B cell (primary cell): Measurements from ENCODE around the gene NEU4. TPM values are rescaled to one million over a fixed set of nuclear protein-coding genes. Genes with fewer than 3 reads are reported as not detected.

ENCODE experiments used
- ATAC-seq: fragments of 200-7000 bp; cut with Tn5 transposase; one replicate; pipeline ENCODE4 v1.10.0; 2021; ENCODE audit warnings: low read depth, mild to moderate bottlenecking, moderate number of reproducible peaks, moderate library complexity
- CTCF ChIA-PET: fragments of 350-600 bp; sonication (Branson Sonifier 250); formaldehyde crosslinking; loops from one replicate; lab custom pipeline; 2021; ENCODE audit warnings: antibody characterized with exemption, inconsistent platforms; lab: Charles Lee
- POLR2A ChIA-PET: fragments of 350-600 bp; sonication (Branson Sonifier 250); formaldehyde crosslinking; loops from one replicate; lab custom pipeline; 2021; ENCODE audit warnings: antibody characterized with exemption; lab: Charles Lee
- DNase-seq: peaks from one replicate; pipeline ENCODE4 v3.0.0; 2013
- H2AFZ ChIP-seq: 2 replicates; pipeline ENCODE4 v1.6.1; 2012; ENCODE audit warnings: mild to moderate bottlenecking, low read depth, low read length; ENCODE audit not compliant: insufficient read depth, poor library complexity, severe bottlenecking
- H3K27ac ChIP-seq, 2 donors: 1 replicate in 1 of 2; 2 replicates in 1 of 2; pipeline ENCODE4 v1.5.1; 2012 to 2013; ENCODE audit warnings: low read length in 2 of 2, mild to moderate bottlenecking in 2 of 2, moderate library complexity in 1 of 2
- H3K27me3 ChIP-seq, 4 experiments: fragments of 200-600 bp in 1 of 4; sonication (generic) in 1 of 4; replicated peaks in 1 of 4; 1 replicate in 2 of 4; 2 replicates in 2 of 4; pipeline versions ENCODE4 v1.6.1 to v1.7.0; 2013 to 2016; ENCODE audit warnings: low read length in 3 of 4, mild to moderate bottlenecking in 2 of 4, mixed read lengths in 1 of 4, moderate library complexity in 1 of 4; ENCODE audit not compliant: insufficient read depth in 4 of 4, control insufficient read depth in 3 of 4; ENCODE audit errors: control extremely low read depth in 1 of 4
- H3K36me3 ChIP-seq, 2 experiments: replicated peaks in 1 of 2; 1 replicate in 1 of 2; 2 replicates in 1 of 2; pipeline versions ENCODE4 v1.6.1 to v1.7.1; 2013; ENCODE audit warnings: low read length in 1 of 2; ENCODE audit not compliant: insufficient read depth in 2 of 2, control insufficient read depth in 1 of 2; ENCODE audit errors: control extremely low read depth in 1 of 2, extremely low read depth in 1 of 2
- H3K4me1 ChIP-seq, 2 donors: fragments of 200-600 bp in 1 of 2; sonication (generic) in 1 of 2; 1 replicate in 1 of 2; 2 replicates in 1 of 2; pipeline versions ENCODE4 v1.5.1 to v1.6.1; 2013 to 2017; ENCODE audit warnings: low read length in 2 of 2; ENCODE audit not compliant: control insufficient read depth in 2 of 2, insufficient read depth in 2 of 2
- H3K4me2 ChIP-seq: replicated peaks from 2 replicates; pipeline ENCODE3; 2012; ENCODE audit warnings: mild to moderate bottlenecking, low read depth, low read length; ENCODE audit not compliant: poor library complexity, severe bottlenecking
- H3K4me3 ChIP-seq, 5 experiments: fragments of 200-600 bp in 1 of 5; sonication (generic) in 1 of 5; 1 replicate in 3 of 5; 2 replicates in 2 of 5; pipeline versions ENCODE4 v1.5.1 to v1.7.0; 2011 to 2016; ENCODE audit warnings: low read length in 4 of 5, mild to moderate bottlenecking in 4 of 5, low read depth in 2 of 5, control low read depth in 1 of 5, moderate library complexity in 1 of 5; ENCODE audit not compliant: insufficient read depth in 1 of 5; ENCODE audit errors: control extremely low read depth in 1 of 5, extremely low read depth in 1 of 5
- H3K79me2 ChIP-seq: fragments of 200-600 bp; sonication (generic); one replicate; pipeline ENCODE4 v1.6.0; 2016; ENCODE audit warnings: low read length; ENCODE audit not compliant: control insufficient read depth, insufficient read depth
- H3K9ac ChIP-seq: fragments of 200-600 bp; sonication (generic); 2 replicates; pipeline ENCODE4 v1.6.1; 2017; ENCODE audit warnings: mild to moderate bottlenecking, low read length, moderate library complexity
- H3K9me3 ChIP-seq, 3 donors: one replicate each; pipeline versions ENCODE4 v1.6.1 to v1.7.1; 2013; ENCODE audit warnings: low read length in 2 of 3; ENCODE audit not compliant: control insufficient read depth in 2 of 3, insufficient read depth in 1 of 3; ENCODE audit errors: control extremely low read depth in 1 of 3
- H4K20me1 ChIP-seq: 2 replicates; pipeline ENCODE4 v1.6.0; 2012; ENCODE audit warnings: mild to moderate bottlenecking, low read length; ENCODE audit not compliant: insufficient read depth, control insufficient read depth, poor library complexity, severe bottlenecking
- H3K27ac Mint-ChIP-seq: one replicate; pipeline ENCODE4 v1.8.0; 2021; ENCODE audit warnings: mixed read lengths
- H3K27me3 Mint-ChIP-seq: one replicate; pipeline ENCODE4 v1.8.0; 2021; ENCODE audit warnings: mixed read lengths
- H3K4me1 Mint-ChIP-seq: one replicate; pipeline ENCODE4 v1.8.0; 2021; ENCODE audit warnings: mixed read lengths
- H3K4me3 Mint-ChIP-seq: one replicate; pipeline ENCODE4 v1.8.0; 2021; ENCODE audit warnings: mixed read lengths
- H3K9me3 Mint-ChIP-seq: one replicate; pipeline ENCODE4 v1.8.0; 2022; ENCODE audit warnings: mixed read lengths; ENCODE audit not compliant: insufficient read depth
- CTCF ChIP-seq: fragments of 200-600 bp; IDR thresholded peaks from one replicate; pipeline ENCODE4 v1.8.0; 2022; ENCODE audit warnings: antibody characterized with exemption, mild to moderate bottlenecking
- EZH2 ChIP-seq: IDR thresholded peaks from 2 replicates; pipeline ENCODE4 v1.6.1; 2012; ENCODE audit warnings: borderline replicate concordance, low read depth, mild to moderate bottlenecking, moderate library complexity, low read length; ENCODE audit not compliant: insufficient read depth, poor library complexity, severe bottlenecking
- WGBS: methylation state at CpG from one replicate; pipeline ENCODE4 v1.1.5; 2013; ENCODE audit warnings: missing lambda C conversion rate; ENCODE audit not compliant: insufficient coverage; 5-methylcytosine and 5-hydroxymethylcytosine counted together
- intact Hi-C: fragments of 100-400 bp; cut with micrococcal nuclease; formaldehyde crosslinking; loops from one replicate; pipeline ENCODE4 v1.10.0; 2022
- polyA plus RNA-seq: library from polyadenylated mRNA; depleted of rRNA; stranded (reverse); fragments of >200 nt; gene quantifications from 2 replicates; pipeline ENCODE4 v1.2.3, GENCODE V29; 2012
- total RNA-seq, 2 donors: library from RNA; stranded (reverse); fragments of 120-200 nt in 1 of 2; gene quantifications; 1 replicate in 1 of 2; 2 replicates in 1 of 2; pipeline versions ENCODE4 v1.2.3 to v1.2.4, GENCODE V29; 2013 to 2022

The NEU4 gene
- total and polyA plus RNA-seq, 2 donors (not counting 1 experiment from before 2014, with no cell fraction given) = 0.19 TPM; not detected in 1

GRCh38 chr2:241854342-241855244, 45.6 kb downstream of the NEU4 start:
- intact Hi-C loops = no loop called here
- WGBS = 56% methylated on average over 16 of the region's 21 CpGs
- no peak for DNase-seq

More at GRCh38 chr2:241854342-241855244, 45.6 kb downstream of the NEU4 start:
- H3K9me3 ChIP-seq = no peaks in the 10 kb centered on the region
- H2AFZ ChIP-seq = no peak overlapping the region
- Mint-ChIP-seq H3K9me3 (no peaks in the 10 kb centered on the region), H3K27me3 (peaks cover under 1% of the 10 kb centered on the region), H3K27ac (no peak overlapping the region), H3K4me1 (peaks cover 10% of the 10 kb centered on the region), H3K4me3 (no peak overlapping the region)
- no peak overlapping the region for H3K9ac ChIP-seq
- ChIA-PET POLR2A (no interaction called here), CTCF (no interaction called here)
- H3K4me2 ChIP-seq = no peak overlapping the region
- no peaks in the 10 kb centered on the region for H3K36me3 ChIP-seq
- ATAC-seq = no peak
- TF ChIP-seq EZH2 (no peak), CTCF (no peak)
- H3K4me3 ChIP-seq = no peak overlapping the region
- peaks cover 0 to 7% (median 0%) of the 10 kb centered on the region in 4 experiments for H3K27me3 ChIP-seq
- H3K27ac ChIP-seq = no peak overlapping the region
- H3K79me2 ChIP-seq = no peaks in the 10 kb centered on the region
- H3K4me1 ChIP-seq = peaks cover 7 to 18% of the 10 kb centered on the region in 2 donors
- H4K20me1 ChIP-seq = no peaks in the 10 kb centered on the region
